GM21825 (cell line): Measurements from ENCODE around the gene CATSPERB.
"Not testable (repeated sequence)": the region's sequence is repeated elsewhere in the genome, so short reads cannot be mapped to it uniquely, and the experiment has no call there.

Experiments used
- ATAC-seq: cut with Tn5 transposase; IDR thresholded peaks from one replicate; pipeline ENCODE4 v1.9.1; 2021; ENCODE audit warnings: mild to moderate bottlenecking, moderate library complexity; ENCODE audit not compliant: unreplicated experiment

Gene CATSPERB

GRCh38 chr14:91731986-91732385 is at the start of gene CATSPERB:
TSS of gene CATSPERB (minus strand) at chr14:91732086. CDS start at chr14:91729479, 2,607 bp downstream.
- no peak for ATAC-seq

- ATAC-seq = no peak
Observed at GRCh38 chr14:91780452-91780851, 48.6 kb upstream of the CATSPERB start.

GRCh38 chr14:91778217-91778616 is 46.3 kb upstream of the CATSPERB start:
- ATAC-seq = no peak

GRCh38 chr14:91774140-91775096 is 42.5 kb upstream of the CATSPERB start:
- ATAC-seq = peak; percentile 54

GRCh38 chr14:91770185-91770584 is 38.3 kb upstream of the CATSPERB start:
- ATAC-seq = no peak

- ATAC-seq = no peak
Observed at GRCh38 chr14:91755570-91756295, 23.8 kb upstream of the CATSPERB start.

- ATAC-seq = no peak
Observed at GRCh38 chr14:91754819-91755218, 22.9 kb upstream of the CATSPERB start.

GRCh38 chr14:91754185-91754584 is 22.3 kb upstream of the CATSPERB start:
- no peak for ATAC-seq

GRCh38 chr14:91753501-91754128 is 21.7 kb upstream of the CATSPERB start:
- no peak for ATAC-seq

- ATAC-seq = no peak
Observed at GRCh38 chr14:91752961-91753360, 21.1 kb upstream of the CATSPERB start.

GRCh38 chr14:91751719-91752118 is 19.8 kb upstream of the CATSPERB start:
- ATAC-seq = no peak

GRCh38 chr14:91750634-91751198 is 18.8 kb upstream of the CATSPERB start:
- no peak for ATAC-seq

GRCh38 chr14:91749868-91750267 is 18.0 kb upstream of the CATSPERB start:
- ATAC-seq = no peak

- no peak for ATAC-seq
Observed at GRCh38 chr14:91748049-91748448, 16.2 kb upstream of the CATSPERB start.

- no peak for ATAC-seq
Observed at GRCh38 chr14:91745344-91745743, 13.5 kb upstream of the CATSPERB start.

- ATAC-seq = no peak
Observed at GRCh38 chr14:91744068-91744480, 12.2 kb upstream of the CATSPERB start.

GRCh38 chr14:91743305-91743653 is 11.4 kb upstream of the CATSPERB start:
- ATAC-seq = no peak

GRCh38 chr14:91742621-91743304 is 10.9 kb upstream of the CATSPERB start:
- no peak for ATAC-seq

GRCh38 chr14:91739867-91740266 is 8.0 kb upstream of the CATSPERB start:
- ATAC-seq = not testable (repeated sequence)

- ATAC-seq = no peak
Observed at GRCh38 chr14:91737619-91738018, 5.7 kb upstream of the CATSPERB start.
